HuH-7.5 (cell line): ENCODE data around the gene POC1A.

ENCODE experiments used
- DNase-seq: peaks from one replicate; pipeline ENCODE4 v3.0.0; 2011; ENCODE audit warnings: low spot score

Gene POC1A

GRCh38 chr3:52150860-52151259 is 3.4 kb downstream of the POC1A start:
- no peak for DNase-seq

GRCh38 chr3:52150357-52150756 is 3.9 kb downstream of the POC1A start:
- DNase-seq, result no peak

- DNase-seq, result no peak
Observed at GRCh38 chr3:52149726-52150125, 4.5 kb downstream of the POC1A start.

GRCh38 chr3:52149021-52149420 is 5.2 kb downstream of the POC1A start:
- no peak for DNase-seq

- no peak for DNase-seq
Observed at GRCh38 chr3:52147804-52148203, 6.4 kb downstream of the POC1A start.

- DNase-seq, result no peak
Observed at GRCh38 chr3:52146811-52147210, 7.4 kb downstream of the POC1A start.

- DNase-seq, result no peak
Observed at GRCh38 chr3:52146189-52146588, 8.0 kb downstream of the POC1A start.

GRCh38 chr3:52145736-52146110 is 8.5 kb downstream of the POC1A start:
- DNase-seq, result no peak

GRCh38 chr3:52144796-52145735 is 9.2 kb downstream of the POC1A start:
- no peak for DNase-seq

- peak; percentile 77 for DNase-seq
Observed at GRCh38 chr3:52144034-52144795, 10.0 kb downstream of the POC1A start.

- no peak for DNase-seq
Observed at GRCh38 chr3:52143616-52144015, 10.6 kb downstream of the POC1A start.

GRCh38 chr3:52143156-52143555 is 11.1 kb downstream of the POC1A start:
- no peak for DNase-seq

- no peak for DNase-seq
Observed at GRCh38 chr3:52141751-52142150, 12.5 kb downstream of the POC1A start.

- no peak for DNase-seq
Observed at GRCh38 chr3:52140769-52141168, 13.5 kb downstream of the POC1A start.

GRCh38 chr3:52140000-52140399 is 14.2 kb downstream of the POC1A start:
- DNase-seq, result no peak

- no peak for DNase-seq
Observed at GRCh38 chr3:52137311-52137710, 16.9 kb downstream of the POC1A start.

- no peak for DNase-seq
Observed at GRCh38 chr3:52136513-52136912, 17.7 kb downstream of the POC1A start.

- DNase-seq, result no peak
Observed at GRCh38 chr3:52135332-52135731, 18.9 kb downstream of the POC1A start.

- no peak for DNase-seq
Observed at GRCh38 chr3:52134761-52135160, 19.5 kb downstream of the POC1A start.

GRCh38 chr3:52132930-52133329 is 21.3 kb downstream of the POC1A start:
- DNase-seq, result no peak

- no peak for DNase-seq
Observed at GRCh38 chr3:52132041-52132440, 22.2 kb downstream of the POC1A start.

- DNase-seq, result no peak
Observed at GRCh38 chr3:52130966-52131622, 23.1 kb downstream of the POC1A start.
